CD4-positive, alpha-beta T cell (primary cell): ENCODE measurements around the gene S100B. TPM values are rescaled to one million over a fixed set of nuclear protein-coding genes. Genes with fewer than 3 reads are reported as not detected.

Experiments
- ATAC-seq: fragments of 200-7000 bp; cut with Tn5 transposase; one replicate; pipeline ENCODE4 v1.10.0; 2022; ENCODE audit warnings: mild to moderate bottlenecking; ENCODE audit not compliant: poor library complexity
- CTCF ChIA-PET: fragments of 350-600 bp; sonication (Branson Sonifier 250); formaldehyde crosslinking; loops from one replicate; lab custom pipeline; 2021; ENCODE audit warnings: antibody characterized with exemption, inconsistent platforms; lab: Charles Lee
- POLR2A ChIA-PET: fragments of 350-600 bp; sonication (Branson Sonifier 250); formaldehyde crosslinking; loops from one replicate; lab custom pipeline; 2021; ENCODE audit warnings: antibody characterized with exemption, inconsistent platforms; lab: Charles Lee
- DNase-seq, 14 experiments: peaks; one replicate each; pipeline ENCODE4 v3.0.0-alpha.2; 2013 to 2020; ENCODE audit warnings: mixed read lengths in 2 of 14
- H3K27ac ChIP-seq, 2 donors: one replicate each; pipeline versions ENCODE4 v1.5.1 to v1.7.0; 2013; ENCODE audit warnings: low read length in 2 of 2, low read depth in 1 of 2, mild to moderate bottlenecking in 1 of 2
- H3K27me3 ChIP-seq, 2 experiments: 1 replicate in 1 of 2; 2 replicates in 1 of 2; pipeline versions ENCODE4 v1.6.1 to v1.7.0; 2013; ENCODE audit warnings: low read length in 2 of 2, control low read depth in 1 of 2, mild to moderate bottlenecking in 1 of 2, moderate library complexity in 1 of 2; ENCODE audit not compliant: insufficient read depth in 2 of 2, control insufficient read depth in 1 of 2
- H3K36me3 ChIP-seq: one replicate; pipeline ENCODE4 v1.6.1; 2013; ENCODE audit warnings: low read length, control low read depth; ENCODE audit not compliant: insufficient read depth
- H3K4me1 ChIP-seq: one replicate; pipeline ENCODE4 v1.6.1; 2013; ENCODE audit warnings: low read length, control low read depth; ENCODE audit not compliant: insufficient read depth
- H3K4me3 ChIP-seq: one replicate; pipeline ENCODE4 v1.5.1; 2013; ENCODE audit warnings: mild to moderate bottlenecking, low read length, moderate library complexity
- H3K9me3 ChIP-seq, 2 experiments: 1 replicate in 1 of 2; 2 replicates in 1 of 2; pipeline versions ENCODE4 v1.6.1 to v1.7.0; 2013; ENCODE audit warnings: low read length in 2 of 2, mild to moderate bottlenecking in 2 of 2, control low read depth in 1 of 2, moderate library complexity in 1 of 2; ENCODE audit not compliant: control insufficient read depth in 1 of 2, insufficient read depth in 1 of 2
- H3K27ac Mint-ChIP-seq: one replicate; pipeline ENCODE4 v1.8.0; 2020; ENCODE audit warnings: mixed read lengths
- H3K27me3 Mint-ChIP-seq: one replicate; pipeline ENCODE4 v1.8.0; 2021; ENCODE audit warnings: mixed read lengths
- H3K36me3 Mint-ChIP-seq: one replicate; pipeline ENCODE4 v1.8.0; 2021; ENCODE audit warnings: low read depth, mixed read lengths
- H3K4me1 Mint-ChIP-seq: one replicate; pipeline ENCODE4 v1.8.0; 2021; ENCODE audit warnings: low read depth, mixed read lengths
- H3K4me3 Mint-ChIP-seq: one replicate; pipeline ENCODE4 v1.8.0; 2020; ENCODE audit warnings: mild to moderate bottlenecking, mixed read lengths
- H3K9me3 Mint-ChIP-seq: one replicate; pipeline ENCODE4 v1.8.0; 2020; ENCODE audit warnings: mixed read lengths
- CTCF ChIP-seq: fragments of 200-600 bp; IDR thresholded peaks from one replicate; pipeline ENCODE4 v1.8.0; 2022; ENCODE audit warnings: antibody characterized with exemption, mild to moderate bottlenecking
- intact Hi-C, 2 experiments: fragments of 100-400 bp; cut with DNase I in 1 of 2; cut with micrococcal nuclease in 1 of 2; formaldehyde crosslinking; loops; one replicate each; pipeline versions ENCODE4 v1.15.1 to v1.9.0; 2023 to 2025; cut with DNase I, micrococcal nuclease
- total RNA-seq, 174 experiments: library from RNA in 2 of 174; stranded (reverse) in 2 of 174; gene quantifications; one replicate each; pipeline ENCODE4 v1.2.3 and lab custom pipeline; 2021 to 2026

The S100B gene
- total RNA-seq, 2 experiments from 2014 or later, result 0.47 to 0.52 TPM

DNA sequence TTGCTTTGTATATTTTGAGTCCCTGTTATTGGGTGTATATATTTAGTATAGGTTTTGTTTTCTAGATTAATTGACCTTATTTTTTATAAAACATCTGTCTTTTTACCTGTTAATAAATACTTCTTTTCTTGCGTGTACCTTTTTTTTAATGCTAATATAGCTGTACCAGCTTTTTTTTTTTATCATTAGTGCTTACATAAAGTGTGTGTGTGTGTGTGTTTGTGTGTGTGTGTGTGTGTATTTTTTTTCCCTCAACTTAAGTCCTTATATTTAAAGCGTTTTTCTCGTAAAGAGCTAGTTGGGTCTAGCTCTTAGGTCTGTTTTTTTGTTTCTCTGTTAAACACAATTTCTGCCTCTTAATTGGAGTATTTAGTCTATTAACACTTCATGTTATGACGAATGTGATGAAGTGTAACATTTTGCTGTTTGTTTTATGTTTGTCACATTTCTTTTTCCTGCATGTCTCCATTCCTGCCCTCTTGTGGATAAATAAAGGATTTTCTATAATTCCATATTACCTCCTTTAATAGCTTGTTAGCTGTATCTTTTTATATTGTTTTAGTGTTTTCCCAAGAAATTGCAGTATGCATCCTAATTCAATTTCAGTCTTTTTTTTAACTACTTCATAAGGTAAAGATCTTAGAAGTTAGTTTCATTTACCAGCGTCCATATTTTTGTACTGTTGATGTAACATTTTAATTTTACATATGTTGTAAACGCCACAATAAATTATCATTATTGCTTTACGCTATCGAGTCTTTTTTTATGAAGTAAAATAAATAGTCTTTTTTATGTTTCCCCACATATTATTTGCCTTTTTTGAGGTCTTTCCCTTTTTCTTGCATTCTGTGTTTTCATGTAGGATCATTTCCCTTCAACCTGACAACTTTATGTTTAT lies 34.9 kb upstream of the S100B start:
- ATAC-seq (no peak), DNase-seq (peak in 3 of 14 experiments; percentile 54 to 63 (median 55))
- no peak overlapping the region for H3K4me3 ChIP-seq
- intact Hi-C loops, result loop anchor here in 1 of 2 experiments (1.0 to 2.0 kb wide), 2 partner anchors 17 to 107 kb away; no protein-coding TSS in a partner anchor
- ChIA-PET POLR2A (interaction anchor here (0.6 to 7.3 kb wide), 7 partner anchors 20 to 180 kb away, joined by 3 to 68 read pairs (median 4); partner anchors contain the start of gene DIP2A), CTCF (interaction anchor here (0.6 to 1.4 kb wide), 16 partner anchors 8 to 181 kb away, joined by 3 to 8 read pairs (median 3); partner anchors contain the start of gene DIP2A)
- peaks cover 52% of the 10 kb centered on the region for H3K36me3 ChIP-seq
- H3K4me3 Mint-ChIP-seq, result peak overlapping the region; percentile 86
- no peak overlapping the region for H3K27ac ChIP-seq
- H3K27me3 Mint-ChIP-seq, result no peaks in the 10 kb centered on the region
- H3K4me1 Mint-ChIP-seq, result peaks cover 68% of the 10 kb centered on the region
- no peaks in the 10 kb centered on the region for H3K9me3 Mint-ChIP-seq
- H3K4me1 ChIP-seq, result peaks cover 30% of the 10 kb centered on the region
- H3K36me3 Mint-ChIP-seq, result peaks cover 85% of the 10 kb centered on the region
- no peaks in the 10 kb centered on the region for H3K27me3 ChIP-seq
- no peaks in the 10 kb centered on the region for H3K9me3 ChIP-seq
- H3K27ac Mint-ChIP-seq, result peak overlapping the region; percentile 97
- peak; percentile 51 for TF ChIP-seq CTCF

GRCh38 chr21:46637952-46638746 lies 33.3 kb upstream of the S100B start:
- POLR2A ChIA-PET, result interaction anchor here (0.6 to 7.3 kb wide), 11 partner anchors 16 to 178 kb away, joined by 3 to 130 read pairs (median 15); partner anchors contain the start of gene DIP2A
- Histone ChIP-seq H3K36me3 (peaks cover 36% of the 10 kb centered on the region), H3K4me3 (peak overlapping the region; percentile 100), H3K4me1 (peaks cover 46% of the 10 kb centered on the region), H3K27me3 (no peaks in the 10 kb centered on the region), H3K27ac (peak overlapping the region in 1 of 2 donors; percentile 33), H3K9me3 (no peaks in the 10 kb centered on the region)
- ATAC-seq, result no peak
- peaks cover 83% of the 10 kb centered on the region for H3K4me1 Mint-ChIP-seq
- H3K4me3 Mint-ChIP-seq, result peak overlapping the region; percentile 85
- H3K27me3 Mint-ChIP-seq, result no peaks in the 10 kb centered on the region
- intact Hi-C loops, result loop anchor here in 1 of 2 experiments (2.0 kb wide), 1 partner anchor 15 kb away; no protein-coding TSS in a partner anchor
- TF ChIP-seq CTCF, result no peak
- H3K9me3 Mint-ChIP-seq, result no peaks in the 10 kb centered on the region
- H3K36me3 Mint-ChIP-seq, result peaks cover 74% of the 10 kb centered on the region
- CTCF ChIA-PET, result interaction anchor here (0.6 to 3.9 kb wide), 4 partner anchors 10 to 106 kb away, joined by 3 to 12 read pairs (median 4); no protein-coding TSS in a partner anchor
- peak overlapping the region; percentile 97 for H3K27ac Mint-ChIP-seq
- no peak for DNase-seq
